Lung (tissue), 12 donors: ENCODE measurements around the gene CELSR1. TPM values are rescaled to one million over a fixed set of nuclear protein-coding genes. Genes with fewer than 3 reads are reported as not detected.

ENCODE experiments used
- ATAC-seq: fragments of 200-7000 bp; cut with Tn5 transposase; one replicate; pipeline ENCODE4 v1.9.1; 2020; ENCODE audit warnings: moderate number of reproducible peaks; ENCODE audit not compliant: insufficient read depth, low FRiP score
- DNase-seq, 3 donors: peaks; one replicate each; pipeline ENCODE4 v3.0.0-alpha.2; 2013 to 2017
- H3K27ac ChIP-seq, 2 donors: one replicate each; pipeline ENCODE4 v1.5.1; 2013; ENCODE audit warnings: mild to moderate bottlenecking in 2 of 2, moderate library complexity in 2 of 2, control low read depth in 1 of 2, inconsistent platforms in 1 of 2, low read depth in 1 of 2, low read length in 1 of 2
- H3K27me3 ChIP-seq, 3 donors: one replicate each; pipeline ENCODE4 v1.5.1; 2013; ENCODE audit warnings: low read length in 2 of 3; ENCODE audit not compliant: control insufficient read depth in 3 of 3, insufficient read depth in 3 of 3
- H3K36me3 ChIP-seq, 4 donors: one replicate each; pipeline ENCODE4 v1.5.1; 2013; ENCODE audit warnings: low read length in 4 of 4, mild to moderate bottlenecking in 1 of 4, moderate library complexity in 1 of 4; ENCODE audit not compliant: control insufficient read depth in 4 of 4, insufficient read depth in 4 of 4
- H3K4me1 ChIP-seq, 5 donors: one replicate each; pipeline ENCODE4 v1.5.1; 2013; ENCODE audit warnings: low read length in 5 of 5, mild to moderate bottlenecking in 2 of 5, moderate library complexity in 1 of 5; ENCODE audit not compliant: control insufficient read depth in 5 of 5, insufficient read depth in 5 of 5
- H3K4me3 ChIP-seq: one replicate; pipeline ENCODE4 v1.5.1; 2013; ENCODE audit warnings: mild to moderate bottlenecking, control low read depth, moderate library complexity
- H3K9ac ChIP-seq, 2 donors: one replicate each; pipeline ENCODE4 v1.5.1; 2013; ENCODE audit warnings: low read length in 2 of 2, control low read depth in 1 of 2; ENCODE audit not compliant: insufficient read depth in 1 of 2
- H3K9me3 ChIP-seq, 4 donors: one replicate each; pipeline ENCODE4 v1.5.1; 2013; ENCODE audit warnings: low read length in 3 of 4, mild to moderate bottlenecking in 1 of 4, moderate library complexity in 1 of 4; ENCODE audit not compliant: control insufficient read depth in 4 of 4, insufficient read depth in 3 of 4
- WGBS, 2 donors: extraction: QIAGEN DNeasy Blood & Tissue Kit; methylation state at CpG; one replicate each; pipeline ENCODE4 v1.1.7; 2013; 5-methylcytosine and 5-hydroxymethylcytosine counted together
- polyA plus RNA-seq, 2 donors: library from polyadenylated mRNA; stranded (reverse); fragments of 200-250 nt; gene quantifications; one replicate each; pipeline ENCODE4 v1.2.1, GENCODE V29; 2013
- total RNA-seq, 2 donors: library from RNA; depleted of rRNA in 1 of 2; stranded (reverse); fragments of >200 nt in 1 of 2; gene quantifications; one replicate each; pipeline ENCODE4 v1.2.1, GENCODE V29; 2014 to 2021
- TF ChIP-seq, protein P1 (sequence below): IDR thresholded peaks from 2 replicates; pipeline ENCODE4 v1.5.1; 2012; ENCODE audit warnings: mild to moderate bottlenecking; ENCODE audit errors: control extremely low read depth, extremely low read depth
- donor health status: control.
- donor health status: control.
- donor health status: Bipolar disorder and iron deficiency.
- donor health status: healthy.
- donor health status: DM: yes; HTN: yes; CAD: no.

Gene CELSR1
- total and polyA plus RNA-seq, 4 donors: 14.0 to 65.9 (median 32.7) TPM

DNA sequence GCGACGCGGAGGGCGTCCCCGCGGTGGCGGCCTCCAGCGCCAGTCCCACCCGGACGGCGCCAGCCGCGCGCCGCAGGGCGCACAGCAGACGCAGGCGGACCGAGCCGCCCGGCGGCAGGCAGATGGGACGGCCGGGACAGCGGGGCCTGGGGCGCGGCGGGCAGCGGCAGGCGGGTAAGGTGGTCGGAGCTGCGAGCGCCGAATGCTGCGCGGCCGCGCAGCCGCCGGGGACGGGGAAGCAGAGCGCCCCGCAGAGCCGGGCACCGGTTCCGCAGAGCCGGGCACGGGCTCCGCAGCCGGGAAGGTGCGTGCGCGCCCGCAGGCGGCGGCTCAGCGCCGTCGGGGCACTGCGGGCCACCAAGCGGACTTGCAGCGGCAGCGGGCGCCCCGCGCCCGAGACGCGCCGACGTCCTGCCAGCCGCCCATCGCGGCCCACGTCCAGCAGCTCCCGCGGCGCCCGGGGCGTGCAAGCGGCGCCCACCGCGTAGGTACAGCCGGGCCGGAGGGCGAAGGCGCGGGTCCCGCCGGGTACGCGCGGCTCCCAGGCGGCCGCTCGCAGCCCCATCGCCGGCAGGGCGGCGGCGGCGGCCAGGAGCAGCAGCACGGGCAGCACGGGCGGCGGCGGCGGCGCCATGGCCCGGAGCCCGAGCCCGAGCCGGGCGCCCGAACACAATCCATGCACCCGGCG lies 739 bp downstream of the CELSR1 start:
- Histone ChIP-seq H3K4me3 (peak overlapping the region; percentile 27), H3K9me3 (peaks cover 0 to 6% (median 0%) of the 10 kb centered on the region in 4 donors), H3K9ac (no peak overlapping the region), H3K36me3 (no peaks in the 10 kb centered on the region), H3K27me3 (peaks cover 6 to 24% (median 21%) of the 10 kb centered on the region in 3 donors), H3K27ac (peak overlapping the region; percentile 45), H3K4me1 (peaks cover 0 to 13% (median 6%) of the 10 kb centered on the region in 5 donors)
- TF ChIP-seq, protein P1, sequence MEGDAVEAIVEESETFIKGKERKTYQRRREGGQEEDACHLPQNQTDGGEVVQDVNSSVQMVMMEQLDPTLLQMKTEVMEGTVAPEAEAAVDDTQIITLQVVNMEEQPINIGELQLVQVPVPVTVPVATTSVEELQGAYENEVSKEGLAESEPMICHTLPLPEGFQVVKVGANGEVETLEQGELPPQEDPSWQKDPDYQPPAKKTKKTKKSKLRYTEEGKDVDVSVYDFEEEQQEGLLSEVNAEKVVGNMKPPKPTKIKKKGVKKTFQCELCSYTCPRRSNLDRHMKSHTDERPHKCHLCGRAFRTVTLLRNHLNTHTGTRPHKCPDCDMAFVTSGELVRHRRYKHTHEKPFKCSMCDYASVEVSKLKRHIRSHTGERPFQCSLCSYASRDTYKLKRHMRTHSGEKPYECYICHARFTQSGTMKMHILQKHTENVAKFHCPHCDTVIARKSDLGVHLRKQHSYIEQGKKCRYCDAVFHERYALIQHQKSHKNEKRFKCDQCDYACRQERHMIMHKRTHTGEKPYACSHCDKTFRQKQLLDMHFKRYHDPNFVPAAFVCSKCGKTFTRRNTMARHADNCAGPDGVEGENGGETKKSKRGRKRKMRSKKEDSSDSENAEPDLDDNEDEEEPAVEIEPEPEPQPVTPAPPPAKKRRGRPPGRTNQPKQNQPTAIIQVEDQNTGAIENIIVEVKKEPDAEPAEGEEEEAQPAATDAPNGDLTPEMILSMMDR: no peak
- no peak for ATAC-seq
- 3% methylated on average over 88 to 118 of the region's 118 CpGs for WGBS, 2 donors
- no peak for DNase-seq

- no peak overlapping the region for H3K27ac ChIP-seq
- H3K4me1 ChIP-seq: peaks cover 0 to 13% (median 6%) of the 10 kb centered on the region in 5 donors
- peaks cover 0 to 6% (median 0%) of the 10 kb centered on the region in 4 donors for H3K9me3 ChIP-seq
- DNase-seq (no peak), ATAC-seq (no peak)
- peaks cover 6 to 24% (median 21%) of the 10 kb centered on the region in 3 donors for H3K27me3 ChIP-seq
- no peak overlapping the region for H3K9ac ChIP-seq
- no peaks in the 10 kb centered on the region for H3K36me3 ChIP-seq
- TF ChIP-seq, protein P1: no peak
- WGBS, 2 donors: 68 to 74% methylated on average over 76 to 78 of the region's 78 CpGs
- peak overlapping the region; percentile 27 for H3K4me3 ChIP-seq
Measured at GRCh38 chr22:46535876-46536536, 1.4 kb downstream of the CELSR1 start.

DNA sequence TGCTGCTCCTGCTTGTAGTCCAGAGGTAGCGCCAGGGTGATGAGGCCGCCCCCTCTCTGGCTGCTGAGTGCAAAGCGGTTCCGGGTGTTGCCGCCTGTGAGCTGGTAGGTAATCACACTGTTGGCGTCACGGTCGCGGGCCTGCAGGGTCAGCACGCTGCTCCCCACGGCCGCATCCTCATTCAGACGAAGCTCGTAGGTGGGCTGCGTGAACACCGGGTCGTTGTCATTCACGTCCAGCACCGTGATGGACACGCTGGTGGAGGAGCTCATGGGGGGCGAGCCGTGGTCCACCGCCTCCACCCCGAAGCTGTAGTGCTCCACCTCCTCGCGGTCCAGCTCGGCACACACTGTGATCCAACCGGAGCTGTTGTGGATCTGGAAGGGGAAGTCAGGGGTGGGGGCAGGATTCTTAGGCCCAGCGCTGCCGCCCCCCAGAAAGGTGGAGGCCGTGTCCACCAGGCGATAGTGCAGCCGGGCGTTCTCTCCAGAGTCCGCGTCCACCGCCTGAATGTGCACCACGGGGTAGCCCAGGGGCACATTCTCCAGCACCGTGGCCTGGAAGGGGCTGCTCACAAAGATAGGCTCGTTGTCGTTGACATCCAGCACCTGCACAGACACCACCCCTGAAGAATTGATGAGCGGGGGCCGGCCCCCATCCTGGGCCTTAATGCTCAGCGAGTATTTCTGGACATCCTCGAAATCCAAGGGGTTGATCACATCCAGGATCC lies 2.4 kb downstream of the CELSR1 start:
- ATAC-seq (no peak), DNase-seq (no peak)
- Histone ChIP-seq H3K36me3 (no peaks in the 10 kb centered on the region), H3K27me3 (peaks cover 6 to 24% (median 21%) of the 10 kb centered on the region in 3 donors), H3K4me3 (no peak overlapping the region), H3K9ac (no peak overlapping the region), H3K4me1 (peaks cover 0 to 15% (median 8%) of the 10 kb centered on the region in 5 donors), H3K9me3 (peaks cover 0 to 6% (median 0%) of the 10 kb centered on the region in 4 donors), H3K27ac (no peak overlapping the region)
- WGBS, 2 donors: 96 to 98% methylated on average over 44 to 45 of the region's 45 CpGs
- TF ChIP-seq, protein P1: no peak
